Astrocyte (in vitro differentiated cells and primary cell): ENCODE results near the gene RGR. TPM values are rescaled to one million over a fixed set of nuclear protein-coding genes. Genes with fewer than 3 reads are reported as not detected.

Source experiments
- DNase-seq: peaks from one replicate; pipeline ENCODE4 v3.0.0-alpha.2; 2010; ENCODE audit warnings: low read depth
- FAIRE-seq: peaks from 2 replicates; lab custom pipeline; 2011; peaks lifted over from hg19 to GRCh38; lab: Jason Lieb, UNC
- H2AFZ ChIP-seq: 2 replicates; pipeline ENCODE4 v1.6.0; 2012; ENCODE audit warnings: low read depth, low read length, inconsistent platforms
- H3K27ac ChIP-seq: 2 replicates; pipeline ENCODE4 v1.5.1; 2011; ENCODE audit warnings: low read depth, low read length, inconsistent platforms
- H3K27me3 ChIP-seq: 2 replicates; pipeline ENCODE4 v1.6.0; 2011; ENCODE audit warnings: low read length, inconsistent platforms; ENCODE audit not compliant: insufficient read depth
- H3K36me3 ChIP-seq: 2 replicates; pipeline ENCODE4 v1.5.1; 2011; ENCODE audit warnings: low read length, inconsistent platforms; ENCODE audit not compliant: insufficient read depth
- H3K4me1 ChIP-seq: 2 replicates; pipeline ENCODE4 v1.5.1; 2011; ENCODE audit warnings: low read length, inconsistent platforms; ENCODE audit not compliant: insufficient read depth
- H3K4me2 ChIP-seq: 2 replicates; pipeline ENCODE4 v1.6.0; 2012; ENCODE audit warnings: low read length, inconsistent platforms
- H3K4me3 ChIP-seq: 2 replicates; pipeline ENCODE4 v1.5.1; 2011; ENCODE audit warnings: low read depth, mild to moderate bottlenecking, low read length, inconsistent platforms; ENCODE audit not compliant: insufficient read depth
- H3K79me2 ChIP-seq: 2 replicates; pipeline ENCODE4 v1.6.0; 2012; ENCODE audit warnings: mild to moderate bottlenecking, low read length, inconsistent platforms; ENCODE audit not compliant: insufficient read depth
- H3K9ac ChIP-seq: 2 replicates; pipeline ENCODE4 v1.6.0; 2012; ENCODE audit warnings: mild to moderate bottlenecking, low read length, inconsistent platforms
- H3K9me3 ChIP-seq: 2 replicates; pipeline ENCODE4 v1.5.1; 2012; ENCODE audit warnings: low read depth, mild to moderate bottlenecking, low read length, inconsistent platforms; ENCODE audit not compliant: insufficient read depth
- H4K20me1 ChIP-seq: 2 replicates; pipeline ENCODE4 v1.6.0; 2012; ENCODE audit warnings: low read length, inconsistent platforms; ENCODE audit not compliant: insufficient read depth
- H3K27ac Mint-ChIP-seq: one replicate; pipeline ENCODE4 v1.8.0; 2021; ENCODE audit warnings: mild to moderate bottlenecking, mixed read lengths; ENCODE audit not compliant: unreplicated experiment
- H3K27me3 Mint-ChIP-seq: one replicate; pipeline ENCODE4 v1.8.0; 2021; ENCODE audit warnings: low read depth, mixed read lengths; ENCODE audit not compliant: unreplicated experiment
- H3K36me3 Mint-ChIP-seq: one replicate; pipeline ENCODE4 v1.8.0; 2021; ENCODE audit warnings: low read depth, mixed read lengths; ENCODE audit not compliant: unreplicated experiment
- H3K4me1 Mint-ChIP-seq: one replicate; pipeline ENCODE4 v1.8.0; 2021; ENCODE audit warnings: low read depth, mixed read lengths; ENCODE audit not compliant: unreplicated experiment
- H3K4me3 Mint-ChIP-seq: one replicate; pipeline ENCODE4 v1.8.0; 2021; ENCODE audit warnings: mild to moderate bottlenecking, moderate library complexity, mixed read lengths; ENCODE audit not compliant: unreplicated experiment
- H3K9me3 Mint-ChIP-seq: one replicate; pipeline ENCODE4 v1.8.0; 2021; ENCODE audit warnings: mild to moderate bottlenecking, mixed read lengths; ENCODE audit not compliant: unreplicated experiment
- CTCF ChIP-seq: IDR thresholded peaks from 2 replicates; pipeline ENCODE4 v1.5.1; 2011; ENCODE audit warnings: low read depth, mild to moderate bottlenecking, inconsistent platforms, low read length, moderate library complexity; ENCODE audit not compliant: insufficient read depth
- EZH2 ChIP-seq: IDR thresholded peaks from 2 replicates; pipeline ENCODE4 v1.6.1; 2012; ENCODE audit warnings: mild to moderate bottlenecking, low read length, inconsistent platforms; ENCODE audit not compliant: insufficient read depth
- total RNA-seq: library from RNA; stranded (reverse); gene quantifications from 2 replicates; pipeline ENCODE4 v1.2.1, GENCODE V29; 2021

Gene RGR
- total RNA-seq, 1 donor from 2014 or later = not detected

GRCh38 chr10:84241185-84241790 is 3.6 kb upstream of the RGR start, which contains the start of gene LRIT1:
Gene LRIT1, minus strand, starts transcription at chr10:84241546. Its CDS starts 107 bp downstream, at chr10:84241439.
- Histone ChIP-seq H3K9me3 (no peaks in the 10 kb centered on the region), H3K9ac (no peak within 1 kb of the TSS), H3K4me1 (no peaks in the 10 kb centered on the region), H4K20me1 (no peaks in the 10 kb centered on the region), H3K4me3 (no peak within 1 kb of the TSS), H3K79me2 (no peaks in the 10 kb centered on the region), H3K36me3 (no peaks in the 10 kb centered on the region), H3K27ac (no peak within 1 kb of the TSS), H3K4me2 (no peak within 1 kb of the TSS), H2AFZ (no peak within 1 kb of the TSS), H3K27me3 (peaks cover 13% of the 10 kb centered on the region)
- FAIRE-seq (no peak), DNase-seq (no peak)
- H3K27me3 Mint-ChIP-seq = peaks cover 39% of the 10 kb centered on the region
- H3K4me3 Mint-ChIP-seq = no peak within 1 kb of the TSS
- no peak within 1 kb of the TSS for H3K27ac Mint-ChIP-seq
- peaks cover 2% of the 10 kb centered on the region for H3K9me3 Mint-ChIP-seq
- TF ChIP-seq CTCF (no peak), EZH2 (no peak)
- no peaks in the 10 kb centered on the region for H3K4me1 Mint-ChIP-seq
- H3K36me3 Mint-ChIP-seq = no peaks in the 10 kb centered on the region

- no peak for TF ChIP-seq EZH2
- TF ChIP-seq CTCF = no peak
- no peak overlapping the region for H3K27ac ChIP-seq
- H3K4me3 ChIP-seq = no peak overlapping the region
- DNase-seq = no peak
- peaks cover 2% of the 10 kb centered on the region for H3K9me3 Mint-ChIP-seq
- peaks cover 26% of the 10 kb centered on the region for H3K27me3 Mint-ChIP-seq
- H3K4me1 ChIP-seq = no peaks in the 10 kb centered on the region
- H3K9me3 ChIP-seq = no peaks in the 10 kb centered on the region
- peaks cover 13% of the 10 kb centered on the region for H3K27me3 ChIP-seq
- H3K36me3 Mint-ChIP-seq = no peaks in the 10 kb centered on the region
- no peaks in the 10 kb centered on the region for H3K79me2 ChIP-seq
- no peak overlapping the region for H2AFZ ChIP-seq
- no peaks in the 10 kb centered on the region for H3K36me3 ChIP-seq
- H3K4me2 ChIP-seq = no peak overlapping the region
- H3K4me3 Mint-ChIP-seq = no peak overlapping the region
- H3K4me1 Mint-ChIP-seq = no peaks in the 10 kb centered on the region
- no peak overlapping the region for H3K27ac Mint-ChIP-seq
- H4K20me1 ChIP-seq = no peaks in the 10 kb centered on the region
- no peak overlapping the region for H3K9ac ChIP-seq
- no peak for FAIRE-seq
Measured at GRCh38 chr10:84243759-84244158, 1.1 kb upstream of the RGR start.

- no peak for TF ChIP-seq EZH2
- TF ChIP-seq CTCF = no peak
- H3K4me1 ChIP-seq = no peaks in the 10 kb centered on the region
- no peak overlapping the region for H3K9ac ChIP-seq
- no peak overlapping the region for H3K27ac ChIP-seq
- Mint-ChIP-seq H3K36me3 (no peaks in the 10 kb centered on the region), H3K4me1 (no peaks in the 10 kb centered on the region), H3K9me3 (no peaks in the 10 kb centered on the region), H3K27ac (no peak overlapping the region), H3K4me3 (no peak overlapping the region), H3K27me3 (peaks cover 19% of the 10 kb centered on the region)
- no peak overlapping the region for H3K4me3 ChIP-seq
- DNase-seq (no peak), FAIRE-seq (no peak)
- no peak overlapping the region for H3K4me2 ChIP-seq
- H2AFZ ChIP-seq = no peak overlapping the region
- H3K9me3 ChIP-seq = no peaks in the 10 kb centered on the region
- H3K79me2 ChIP-seq = no peaks in the 10 kb centered on the region
- H4K20me1 ChIP-seq = no peaks in the 10 kb centered on the region
- peaks cover 16% of the 10 kb centered on the region for H3K27me3 ChIP-seq
- no peaks in the 10 kb centered on the region for H3K36me3 ChIP-seq
Measured at GRCh38 chr10:84247496-84247895, 2.6 kb downstream of the RGR start.
